ENCODE data around the gene FSIP1. TPM values are rescaled to one million over a fixed set of nuclear protein-coding genes. Genes with fewer than 3 reads are reported as not detected.

FSIP1 gene
- total RNA-seq, 4 donors from 2014 or later: 1.9 to 8.6 (median 5.6) TPM; not detected in 1

GRCh38 chr15:39669661-39670060 is 113.0 kb downstream of the FSIP1 start:
- Histone ChIP-seq H3K4me3 (no peak overlapping the region), H3K27ac (no peak overlapping the region), H3K4me1 (peaks cover 0 to 6% (median 3%) of the 10 kb centered on the region in 4 donors), H3K27me3 (no peaks in the 10 kb centered on the region), H3K9me3 (no peaks in the 10 kb centered on the region), H3K36me3 (no peaks in the 10 kb centered on the region)
- in situ Hi-C loops (cut with MboI; ENCODE audit: low pct_ligation_motif_present in 1 of 4, low pct_unique_long_range_greater_than_20kb in 1 of 4, low sequenced_read_pairs in 3 of 4) (no loop called here), intact Hi-C loops (cut with DNase I; ENCODE audit: low total_unique reads) (no loop called here)
- WGBS, 2 donors (ENCODE audit: low coverage in 1 of 2): 56% methylated on average over 2 of the region's 2 CpGs; no CpG with 5 or more reads in 1 of the 2 donors
- no peak for DNase-seq
- TF ChIP-seq EP300 (IDR thresholded peaks at IDR 0.05; ENCODE audit: low read depth): no peak
- no peak for TF ChIP-seq POLR2AphosphoS5 (IDR thresholded peaks at IDR 0.05)
- TF ChIP-seq POLR2A (IDR thresholded peaks at IDR 0.05): no peak
- TF ChIP-seq CTCF (IDR thresholded peaks at IDR 0.05): no peak

GRCh38 chr15:39669241-39669640 is 113.4 kb downstream of the FSIP1 start:
- intact Hi-C loops (cut with DNase I; ENCODE audit: low total_unique reads): no loop called here
- WGBS, 2 donors (ENCODE audit: low coverage in 1 of 2): 60% methylated on average over 1 of the region's 1 CpG; no CpG with 5 or more reads in 1 of the 2 donors
- H3K27ac ChIP-seq: no peak overlapping the region
- in situ Hi-C loops (cut with MboI; ENCODE audit: low pct_ligation_motif_present in 1 of 4, low pct_unique_long_range_greater_than_20kb in 1 of 4, low sequenced_read_pairs in 3 of 4): no loop called here
- H3K9me3 ChIP-seq: no peaks in the 10 kb centered on the region
- no peaks in the 10 kb centered on the region for H3K36me3 ChIP-seq
- H3K27me3 ChIP-seq: no peaks in the 10 kb centered on the region
- TF ChIP-seq CTCF (IDR thresholded peaks at IDR 0.05): no peak
- no peak for TF ChIP-seq POLR2A (IDR thresholded peaks at IDR 0.05)
- TF ChIP-seq EP300 (IDR thresholded peaks at IDR 0.05; ENCODE audit: low read depth): no peak
- no peak for TF ChIP-seq POLR2AphosphoS5 (IDR thresholded peaks at IDR 0.05)
- no peak for DNase-seq
- peaks cover 0 to 6% (median 3%) of the 10 kb centered on the region in 4 donors for H3K4me1 ChIP-seq
- no peak overlapping the region for H3K4me3 ChIP-seq

- H3K4me3 ChIP-seq: no peak overlapping the region
- no peaks in the 10 kb centered on the region for H3K36me3 ChIP-seq
- H3K9me3 ChIP-seq: no peaks in the 10 kb centered on the region
- no peaks in the 10 kb centered on the region for H3K27me3 ChIP-seq
- no peak overlapping the region for H3K27ac ChIP-seq
- WGBS, 2 donors (ENCODE audit: low coverage in 1 of 2): 90 to 93% methylated on average over 4 of the region's 4 CpGs
- intact Hi-C loops (cut with DNase I; ENCODE audit: low total_unique reads): no loop called here
- no peak for DNase-seq
- TF ChIP-seq POLR2A (IDR thresholded peaks at IDR 0.05) (no peak), POLR2AphosphoS5 (IDR thresholded peaks at IDR 0.05) (no peak), CTCF (IDR thresholded peaks at IDR 0.05) (no peak), EP300 (IDR thresholded peaks at IDR 0.05; ENCODE audit: low read depth) (no peak)
- in situ Hi-C loops (cut with MboI; ENCODE audit: low pct_ligation_motif_present in 1 of 4, low pct_unique_long_range_greater_than_20kb in 1 of 4, low sequenced_read_pairs in 3 of 4): no loop called here
- H3K4me1 ChIP-seq: peaks cover 0 to 6% (median 3%) of the 10 kb centered on the region in 4 donors
These were observed 114.2 kb downstream of the FSIP1 start for GRCh38 chr15:39668457-39668856.

GRCh38 chr15:39667382-39668127 is 115.1 kb downstream of the FSIP1 start:
- TF ChIP-seq POLR2AphosphoS5 (IDR thresholded peaks at IDR 0.05) (no peak), CTCF (IDR thresholded peaks at IDR 0.05) (no peak), EP300 (IDR thresholded peaks at IDR 0.05; ENCODE audit: low read depth) (no peak), POLR2A (IDR thresholded peaks at IDR 0.05) (no peak)
- peaks cover 0 to 6% (median 3%) of the 10 kb centered on the region in 4 donors for H3K4me1 ChIP-seq
- in situ Hi-C loops (cut with MboI; ENCODE audit: low pct_ligation_motif_present in 1 of 4, low pct_unique_long_range_greater_than_20kb in 1 of 4, low sequenced_read_pairs in 3 of 4) (no loop called here), intact Hi-C loops (cut with DNase I; ENCODE audit: low total_unique reads) (no loop called here)
- DNase-seq: no peak
- no peaks in the 10 kb centered on the region for H3K9me3 ChIP-seq
- H3K27me3 ChIP-seq: no peaks in the 10 kb centered on the region
- H3K4me3 ChIP-seq: no peak overlapping the region
- no peak overlapping the region for H3K27ac ChIP-seq
- H3K36me3 ChIP-seq: no peaks in the 10 kb centered on the region
- 87 to 96% methylated on average over 5 of the region's 5 CpGs for WGBS, 2 donors (ENCODE audit: low coverage in 1 of 2)
